ENCODE results near the gene WDR4. TPM values are rescaled to one million over a fixed set of nuclear protein-coding genes. Genes with fewer than 3 reads are reported as not detected.

WDR4 gene
- total RNA-seq, 2 donors from 2014 or later = 10.3 to 18.5 TPM

DNA sequence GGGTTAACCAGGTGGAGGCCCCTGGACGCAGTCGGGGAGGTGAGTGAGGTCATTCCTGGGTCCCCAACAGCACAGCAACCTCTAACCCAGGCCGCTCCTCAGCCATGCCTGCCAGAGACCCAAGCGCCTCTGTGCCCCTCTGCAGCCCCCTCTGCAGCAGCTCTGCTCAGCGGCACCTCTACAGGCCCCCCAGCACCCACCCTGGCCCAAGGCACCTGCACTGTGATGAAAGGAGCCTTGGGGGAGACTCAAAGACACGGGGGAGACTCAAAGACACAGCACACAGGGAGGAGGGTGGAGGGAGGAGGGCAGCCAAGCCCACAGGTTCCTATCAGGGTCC, 19.5 kb downstream of the WDR4 start:
- ATAC-seq (ENCODE audit: insufficient number of reproducible peaks, low FRiP score, low read depth) (no peak), DNase-seq (ENCODE audit: low spot score) (no peak)
- Histone ChIP-seq H3K27ac (no peak overlapping the region), H3K4me1 (ENCODE audit: control insufficient read depth in 1 of 2, low read depth in 2 of 2) (no peaks in the 10 kb centered on the region), H3K36me3 (peaks cover 54% of the 10 kb centered on the region), H3K4me3 (no peak overlapping the region), H3K27me3 (replicated peaks; ENCODE audit: insufficient read depth) (no peaks in the 10 kb centered on the region), H3K9me3 (no peaks in the 10 kb centered on the region)
- TF ChIP-seq, protein P1, sequence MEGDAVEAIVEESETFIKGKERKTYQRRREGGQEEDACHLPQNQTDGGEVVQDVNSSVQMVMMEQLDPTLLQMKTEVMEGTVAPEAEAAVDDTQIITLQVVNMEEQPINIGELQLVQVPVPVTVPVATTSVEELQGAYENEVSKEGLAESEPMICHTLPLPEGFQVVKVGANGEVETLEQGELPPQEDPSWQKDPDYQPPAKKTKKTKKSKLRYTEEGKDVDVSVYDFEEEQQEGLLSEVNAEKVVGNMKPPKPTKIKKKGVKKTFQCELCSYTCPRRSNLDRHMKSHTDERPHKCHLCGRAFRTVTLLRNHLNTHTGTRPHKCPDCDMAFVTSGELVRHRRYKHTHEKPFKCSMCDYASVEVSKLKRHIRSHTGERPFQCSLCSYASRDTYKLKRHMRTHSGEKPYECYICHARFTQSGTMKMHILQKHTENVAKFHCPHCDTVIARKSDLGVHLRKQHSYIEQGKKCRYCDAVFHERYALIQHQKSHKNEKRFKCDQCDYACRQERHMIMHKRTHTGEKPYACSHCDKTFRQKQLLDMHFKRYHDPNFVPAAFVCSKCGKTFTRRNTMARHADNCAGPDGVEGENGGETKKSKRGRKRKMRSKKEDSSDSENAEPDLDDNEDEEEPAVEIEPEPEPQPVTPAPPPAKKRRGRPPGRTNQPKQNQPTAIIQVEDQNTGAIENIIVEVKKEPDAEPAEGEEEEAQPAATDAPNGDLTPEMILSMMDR (IDR thresholded peaks at IDR 0.05) = no peak

DNA sequence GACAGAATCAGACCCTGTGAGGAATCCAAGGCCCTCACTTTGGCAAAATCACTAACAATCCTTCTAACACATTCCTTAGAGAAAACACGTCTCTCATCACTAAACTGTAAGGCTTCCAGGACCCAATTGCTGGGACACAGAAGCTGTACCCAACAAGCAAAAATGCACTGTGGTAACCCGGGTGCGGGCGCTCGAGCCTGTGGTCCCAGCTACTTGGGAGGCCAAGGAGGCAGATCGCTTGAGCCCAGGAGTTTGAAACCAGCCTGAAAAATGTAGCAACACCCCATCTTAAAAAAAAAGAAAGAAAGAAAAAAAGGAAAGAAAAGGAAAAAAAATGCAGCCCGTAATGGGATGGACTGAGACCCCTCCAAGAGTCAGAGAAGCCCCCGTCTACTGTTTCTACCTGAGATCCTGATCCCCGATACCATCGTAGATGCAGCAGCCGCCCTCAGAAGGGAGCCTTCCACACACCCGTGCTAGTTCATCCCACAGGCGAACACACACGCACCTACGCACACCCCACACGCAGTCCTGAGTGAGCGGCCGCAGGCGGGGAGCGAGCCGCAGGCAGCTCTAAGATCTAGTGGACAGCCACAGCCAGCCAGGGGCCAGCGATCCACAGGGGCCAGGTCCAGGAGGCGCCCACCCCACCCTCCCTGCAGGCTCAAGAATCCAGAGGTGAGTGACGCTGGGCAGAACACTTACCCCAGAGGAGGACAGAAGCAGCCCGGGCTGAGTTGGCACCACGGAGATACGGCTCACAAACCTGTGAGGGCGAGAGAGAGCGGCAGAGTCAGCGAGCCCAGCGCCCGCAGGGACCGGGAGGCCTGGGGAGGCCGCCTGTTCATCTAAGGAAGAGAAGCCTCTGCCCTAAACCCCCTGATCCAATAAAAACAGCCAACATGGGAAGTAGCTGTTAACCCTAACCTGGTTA, 20.1 kb downstream of the WDR4 start:
- no peak overlapping the region for H3K4me3 ChIP-seq
- no peaks in the 10 kb centered on the region for H3K9me3 ChIP-seq
- DNase-seq (ENCODE audit: low spot score) (no peak), ATAC-seq (ENCODE audit: insufficient number of reproducible peaks, low FRiP score, low read depth) (no peak)
- no peaks in the 10 kb centered on the region for H3K27me3 ChIP-seq (replicated peaks; ENCODE audit: insufficient read depth)
- H3K4me1 ChIP-seq (ENCODE audit: control insufficient read depth in 1 of 2, low read depth in 2 of 2) = no peaks in the 10 kb centered on the region
- H3K27ac ChIP-seq = no peak overlapping the region
- H3K36me3 ChIP-seq = peaks cover 61% of the 10 kb centered on the region
- TF ChIP-seq, protein P1 (IDR thresholded peaks at IDR 0.05) = no peak

DNA sequence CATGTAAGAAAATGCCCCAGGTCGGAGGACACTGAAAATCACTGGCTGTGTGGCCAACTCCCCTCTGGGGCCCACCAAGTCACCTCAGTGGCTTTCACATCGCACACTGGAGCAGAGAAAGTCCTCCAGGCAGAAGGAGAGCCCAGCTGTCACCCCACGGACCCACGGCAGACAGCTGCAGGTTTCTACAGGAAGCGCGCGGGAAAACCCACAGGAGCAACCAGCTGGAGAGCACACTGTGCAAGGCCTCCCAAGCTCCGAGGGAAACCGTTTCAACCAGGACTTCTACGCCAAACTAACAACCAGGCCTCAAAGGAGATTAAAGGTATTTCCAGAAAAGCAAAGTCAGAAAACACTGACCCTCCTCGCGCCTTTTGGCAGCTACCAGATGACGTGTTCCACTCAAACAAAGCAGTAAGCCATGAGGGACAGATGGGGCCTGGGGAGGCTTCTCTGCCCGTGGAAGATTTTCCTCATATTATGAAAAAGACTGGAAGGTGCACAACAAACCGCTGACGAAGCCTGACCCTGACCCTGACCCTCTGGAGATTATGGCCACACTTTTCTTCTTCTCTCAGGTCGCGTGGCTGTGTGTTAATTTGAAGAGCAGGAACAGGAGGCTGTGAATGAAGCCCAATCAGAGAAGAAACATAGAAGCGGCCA, 21.0 kb downstream of the WDR4 start:
- Histone ChIP-seq H3K4me1 (ENCODE audit: control insufficient read depth in 1 of 2, low read depth in 2 of 2) (no peaks in the 10 kb centered on the region), H3K36me3 (peaks cover 67% of the 10 kb centered on the region), H3K9me3 (no peaks in the 10 kb centered on the region), H3K27ac (no peak overlapping the region), H3K27me3 (replicated peaks; ENCODE audit: insufficient read depth) (no peaks in the 10 kb centered on the region), H3K4me3 (no peak overlapping the region)
- ATAC-seq (ENCODE audit: insufficient number of reproducible peaks, low FRiP score, low read depth) (no peak), DNase-seq (ENCODE audit: low spot score) (no peak)
- TF ChIP-seq, protein P1 (IDR thresholded peaks at IDR 0.05) = no peak

DNA sequence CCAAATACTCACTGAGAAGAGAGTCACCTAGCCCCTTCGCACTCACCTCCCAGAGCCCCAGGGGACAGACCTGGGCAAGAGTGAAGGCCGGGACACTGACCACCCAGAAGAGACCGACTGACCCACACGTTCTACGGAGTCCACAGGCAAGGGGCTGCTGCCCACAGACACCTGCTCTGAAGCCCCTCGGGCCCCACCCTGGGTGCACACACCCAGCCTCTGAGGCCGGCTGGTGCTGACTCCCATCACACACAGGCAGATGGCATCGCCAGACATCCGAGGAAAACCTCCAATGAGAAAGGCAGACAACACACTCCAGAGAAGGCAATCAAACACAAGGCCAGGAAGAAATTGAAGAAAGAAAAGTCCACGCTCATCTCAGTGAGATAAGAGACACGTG, 22.1 kb downstream of the WDR4 start:
- no peaks in the 10 kb centered on the region for H3K27me3 ChIP-seq (replicated peaks; ENCODE audit: insufficient read depth)
- H3K36me3 ChIP-seq = peaks cover 62% of the 10 kb centered on the region
- H3K27ac ChIP-seq = no peak overlapping the region
- ATAC-seq (ENCODE audit: insufficient number of reproducible peaks, low FRiP score, low read depth) (no peak), DNase-seq (ENCODE audit: low spot score) (no peak)
- no peak overlapping the region for H3K4me3 ChIP-seq
- TF ChIP-seq, protein P1 (IDR thresholded peaks at IDR 0.05) = no peak
- no peaks in the 10 kb centered on the region for H3K4me1 ChIP-seq (ENCODE audit: control insufficient read depth in 1 of 2, low read depth in 2 of 2)
- no peaks in the 10 kb centered on the region for H3K9me3 ChIP-seq

DNA sequence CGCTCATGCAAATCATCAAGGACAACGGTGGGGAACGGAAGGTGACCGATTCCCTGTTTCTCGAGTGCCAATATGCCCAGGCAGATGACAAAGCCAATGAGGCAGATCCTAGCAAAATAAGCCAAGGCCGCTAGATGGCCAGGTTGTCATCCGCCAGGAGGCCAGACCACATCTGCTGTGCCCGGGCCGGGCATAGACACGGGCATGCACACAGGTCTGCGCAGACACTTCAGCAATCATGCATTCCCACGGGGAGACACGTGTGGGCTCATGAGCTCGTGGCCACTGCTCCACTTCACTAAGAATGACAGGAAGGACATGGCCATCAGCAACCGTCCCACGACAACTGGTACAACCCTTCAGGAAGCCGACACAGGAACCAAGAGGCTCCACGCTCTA, 23.4 kb downstream of the WDR4 start:
- Histone ChIP-seq H3K9me3 (no peaks in the 10 kb centered on the region), H3K4me3 (no peak overlapping the region), H3K27ac (no peak overlapping the region), H3K4me1 (ENCODE audit: control insufficient read depth in 1 of 2, low read depth in 2 of 2) (no peaks in the 10 kb centered on the region), H3K36me3 (peaks cover 62% of the 10 kb centered on the region), H3K27me3 (replicated peaks; ENCODE audit: insufficient read depth) (no peaks in the 10 kb centered on the region)
- ATAC-seq (ENCODE audit: insufficient number of reproducible peaks, low FRiP score, low read depth) (no peak), DNase-seq (ENCODE audit: low spot score) (no peak)
- TF ChIP-seq, protein P1 (IDR thresholded peaks at IDR 0.05) = no peak
